Right renal pelvis (tissue), 4 donors: ENCODE measurements around the gene CFAP157. TPM values are rescaled to one million over a fixed set of nuclear protein-coding genes. Genes with fewer than 3 reads are reported as not detected.
"Not testable (repeated sequence)": the region's sequence is repeated elsewhere in the genome, so short reads cannot be mapped to it uniquely, and the experiment has no call there.

Experiments used
- DNase-seq, 4 donors: peaks; one replicate each; pipeline ENCODE4 v3.0.0-alpha.2; 2013; ENCODE audit warnings: low read depth in 4 of 4, low spot score in 3 of 4, missing footprints in 1 of 4
- polyA plus RNA-seq, 4 donors: library from polyadenylated mRNA; unstranded; fragments of 120-200 nt; gene quantifications; one replicate each; pipeline ENCODE4 v1.2.1, GENCODE V29; 2013; ENCODE audit not compliant: insufficient read length in 4 of 4

Gene CFAP157
- polyA plus RNA-seq, 4 donors = 3.8 to 5.7 (median 4.8) TPM

DNA sequence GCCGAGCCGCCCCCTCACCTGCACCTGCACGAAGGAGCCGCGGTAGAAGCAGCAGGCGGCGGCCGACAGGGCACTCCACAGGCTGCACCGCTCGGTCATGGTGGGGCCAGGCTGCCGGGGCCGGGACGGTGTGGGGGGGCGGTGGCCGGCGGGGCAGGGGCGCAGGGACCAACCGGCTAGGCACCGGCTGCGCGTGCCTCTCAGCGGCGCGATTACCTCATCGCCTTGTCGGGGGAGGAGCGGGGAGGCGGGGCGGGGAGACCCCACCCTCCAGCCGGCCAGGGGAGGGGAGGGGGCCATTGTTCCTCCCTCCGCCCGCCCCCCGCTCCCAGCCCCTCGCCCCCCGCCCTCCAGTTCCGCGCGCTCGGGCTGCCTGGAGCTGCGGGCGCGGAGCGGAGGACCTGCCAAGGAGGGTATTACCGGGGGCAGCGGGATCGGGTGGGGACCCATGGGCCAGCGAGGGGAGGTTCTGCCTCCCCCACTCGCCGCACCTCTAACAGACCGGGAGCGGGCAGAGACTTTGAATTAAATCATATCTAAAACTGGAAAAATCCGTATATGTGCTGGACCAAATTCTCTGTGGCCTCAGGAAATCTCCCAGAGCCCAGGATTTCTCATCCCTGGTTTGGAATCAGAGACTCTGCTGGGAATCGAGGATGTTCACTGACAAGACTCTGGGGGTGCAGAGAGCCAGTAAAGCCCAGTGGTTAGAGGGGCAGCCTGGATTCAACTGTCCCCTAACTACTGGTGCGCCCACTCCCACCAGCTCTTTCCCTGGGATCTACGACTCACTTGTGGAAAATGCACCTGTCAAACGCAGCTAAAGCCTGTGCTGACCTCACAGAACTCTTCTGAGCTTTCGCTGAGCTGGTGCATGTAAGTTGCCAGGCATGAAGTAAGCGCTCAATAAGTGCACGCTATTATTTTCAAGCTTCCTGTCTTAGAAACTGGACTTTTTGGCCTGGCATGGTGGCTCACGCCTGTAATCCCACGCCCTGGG is 48.6 kb downstream of the CFAP157 start:
- no peak for DNase-seq

DNA sequence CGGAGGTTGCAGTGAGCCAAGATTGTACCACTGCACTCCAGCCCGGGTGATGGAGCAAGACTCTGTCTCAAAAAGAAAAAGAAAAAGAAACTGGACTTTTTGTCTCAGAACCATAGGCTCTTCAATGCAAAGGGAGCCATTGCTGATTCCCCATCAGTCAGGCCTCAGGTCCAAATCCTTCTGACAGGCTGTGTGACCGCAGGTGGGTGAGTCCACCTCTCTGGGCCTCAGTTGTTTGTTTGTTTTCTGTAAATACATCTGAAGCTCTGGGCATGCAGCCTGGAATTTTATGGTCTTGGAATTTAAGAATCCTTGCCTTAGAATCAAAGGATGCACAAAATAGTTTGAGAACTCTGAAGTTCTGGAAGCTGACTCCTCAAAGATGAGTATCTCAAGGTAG is 49.4 kb downstream of the CFAP157 start:
- no peak for DNase-seq

DNA sequence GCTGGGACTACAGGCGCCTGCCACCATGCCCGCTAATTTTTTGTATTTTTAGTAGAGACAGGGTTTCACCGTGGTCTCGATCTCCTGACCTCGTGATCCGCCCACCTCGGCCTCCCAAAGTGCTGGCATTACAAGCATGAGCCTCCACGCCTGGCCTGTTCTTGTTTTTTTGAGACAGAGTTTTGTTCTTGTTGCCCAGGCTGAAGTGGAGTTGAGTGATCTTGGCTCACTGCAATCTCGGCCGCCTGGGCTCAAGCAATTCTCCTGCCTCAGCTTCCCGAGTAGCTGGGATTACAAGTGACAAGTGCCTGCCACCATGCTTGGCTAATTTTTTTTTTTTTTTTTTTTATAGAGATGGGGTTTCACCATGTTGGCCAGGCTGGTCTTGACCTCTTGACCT is 50.0 kb downstream of the CFAP157 start:
- not testable (repeated sequence) for DNase-seq

DNA sequence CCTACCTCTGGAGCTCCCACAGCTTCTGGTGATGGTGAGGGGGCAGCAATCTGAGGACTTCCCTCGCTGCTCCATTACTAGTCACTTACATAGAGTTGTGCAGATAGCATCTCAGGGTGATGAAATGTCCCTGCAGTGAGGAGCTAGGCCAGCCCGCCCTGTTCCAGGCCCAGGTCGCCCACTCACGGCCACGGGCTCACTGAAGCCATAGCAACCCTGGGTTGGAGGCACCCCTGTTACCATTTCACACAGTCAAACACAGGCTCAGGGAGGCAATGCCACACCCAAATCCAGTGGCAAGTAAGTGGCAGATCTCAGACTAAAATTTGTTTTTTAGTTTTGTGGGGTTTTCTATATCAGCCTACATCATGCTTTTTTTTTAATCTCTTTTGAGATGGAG is 52.1 kb downstream of the CFAP157 start:
- DNase-seq = no peak

DNA sequence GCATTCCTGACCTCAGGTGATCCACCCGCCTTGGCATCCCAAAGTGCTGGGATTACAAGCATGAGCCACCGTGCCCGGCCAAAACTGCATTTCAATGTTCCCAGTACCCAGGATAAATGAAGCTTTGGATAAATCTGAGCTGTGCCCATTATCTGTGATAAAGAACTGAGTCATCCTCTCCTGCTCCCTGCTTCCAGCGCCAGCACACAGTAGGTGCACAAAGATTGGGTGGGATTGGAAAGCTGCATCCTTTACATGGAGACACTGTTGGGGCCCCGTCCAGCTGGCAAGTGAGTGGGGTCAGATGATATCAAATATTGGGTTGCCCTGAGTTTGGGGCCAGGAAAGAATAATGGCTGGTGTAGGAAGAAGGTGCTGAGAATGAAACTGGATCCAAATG is 54.3 kb downstream of the CFAP157 start:
- DNase-seq = no peak

DNA sequence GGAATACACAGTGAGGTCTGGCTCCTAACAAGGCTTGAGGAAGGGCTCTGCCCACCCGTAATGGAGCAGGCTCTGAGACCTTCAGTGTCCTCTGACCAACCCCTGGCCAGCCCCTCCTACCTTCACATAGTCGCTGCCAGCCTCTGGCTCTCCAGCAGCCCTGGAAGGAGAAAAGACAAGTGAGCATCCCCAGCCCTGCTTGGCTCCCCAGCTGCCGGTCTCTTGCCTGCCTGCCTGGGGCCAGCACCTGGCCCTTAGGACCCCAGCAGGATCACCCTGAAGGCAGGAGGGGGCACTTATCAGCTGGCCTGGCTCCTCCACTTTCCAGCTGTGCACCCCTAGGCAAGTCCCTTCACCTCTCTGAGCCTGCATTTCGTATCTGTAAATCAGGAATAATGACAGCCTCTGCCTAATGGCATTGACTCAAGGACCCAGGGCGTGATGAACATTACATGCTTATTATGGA is 54.7 kb downstream of the CFAP157 start:
- DNase-seq = no peak

DNA sequence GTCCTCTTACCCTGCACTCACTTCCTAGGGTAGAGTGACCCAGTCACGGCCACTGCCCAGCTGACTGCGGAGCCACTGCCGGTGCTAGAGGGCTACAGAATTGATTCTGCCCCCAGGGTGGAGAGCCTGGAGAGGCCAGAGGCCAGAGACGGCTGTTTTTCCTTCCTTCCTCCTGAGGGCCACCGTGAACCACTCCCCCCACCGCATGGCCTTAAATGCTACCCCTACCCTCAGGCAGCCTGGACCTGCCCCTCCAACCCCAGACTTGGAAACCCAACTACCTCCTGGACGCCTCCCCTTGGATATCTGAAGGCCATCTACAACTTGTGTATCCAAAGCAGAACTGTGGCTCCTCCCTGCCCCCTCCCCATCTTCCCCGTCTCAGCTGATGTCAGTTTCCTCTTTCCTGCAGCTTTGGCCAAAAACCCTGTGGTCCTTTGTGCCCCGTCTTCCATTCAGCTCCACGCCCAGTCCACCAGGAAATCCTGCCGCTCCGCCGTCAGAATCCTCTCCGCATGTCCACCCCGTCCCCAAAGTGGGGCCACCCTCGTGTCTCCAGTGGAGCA is 55.4 kb downstream of the CFAP157 start:
- no peak for DNase-seq

DNA sequence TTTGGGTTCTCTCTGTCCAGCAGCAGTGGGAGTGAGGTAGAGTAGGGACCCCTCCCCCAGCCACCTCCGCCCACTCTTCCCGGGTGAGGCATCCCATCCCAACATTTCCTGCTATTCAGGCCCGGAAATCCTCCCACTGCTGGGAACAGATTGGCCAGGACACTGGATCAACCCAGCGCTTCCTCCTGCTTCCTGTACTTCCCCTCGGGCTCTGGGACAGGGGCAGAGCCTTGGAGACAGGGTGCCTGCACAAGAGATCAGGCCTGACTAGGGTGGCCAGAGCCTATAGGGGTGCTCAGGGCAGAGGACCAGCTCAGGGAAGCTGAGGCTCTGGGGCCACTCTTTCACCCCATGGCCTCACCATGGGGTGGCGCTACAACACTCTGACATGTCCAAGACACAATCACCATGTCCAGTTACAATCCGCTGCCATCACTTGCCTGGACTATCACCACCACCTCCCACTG is 57.2 kb downstream of the CFAP157 start:
- no peak for DNase-seq

DNA sequence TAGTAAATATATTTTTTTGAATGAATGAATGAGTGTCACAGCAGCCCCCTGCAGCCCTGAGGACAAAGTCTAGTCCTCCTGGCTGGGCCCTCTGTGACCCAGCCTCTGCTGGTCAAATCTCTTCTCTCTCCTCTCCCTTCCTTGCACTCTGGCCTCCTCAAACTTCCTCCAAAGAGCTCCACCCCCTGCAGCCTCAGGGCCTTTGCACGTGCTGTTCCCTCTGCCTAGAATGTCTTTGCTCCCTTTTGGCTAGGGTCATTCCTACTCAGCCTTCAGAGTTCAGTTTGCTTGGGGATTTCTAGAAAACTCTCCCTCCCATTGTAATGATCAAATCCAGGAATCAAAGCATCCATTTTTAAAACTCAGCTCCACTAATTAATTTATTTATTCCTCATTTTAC is 58.6 kb downstream of the CFAP157 start:
- DNase-seq = no peak

Other genes with a start within 250 kb of the CFAP157 start
- gene STXBP1, start 94.7 kb upstream of the CFAP157 start, polyA plus RNA-seq = 10 to 100 TPM; 27.2 to 33.1 (median 30.8) TPM
- gene PTRH1, start 8.7 kb downstream of the CFAP157 start, polyA plus RNA-seq = 10 to 100 TPM in 1 of 4 donors, 1 to 10 TPM in 3; 8.9 to 16.3 (median 9.5) TPM
- gene TTC16, start 9.1 kb downstream of the CFAP157 start, polyA plus RNA-seq = under 1 TPM; 0.12 to 0.24 (median 0.17) TPM
- gene TOR2A, start 28.3 kb downstream of the CFAP157 start, polyA plus RNA-seq = 10 to 100 TPM; 12.4 to 19.1 (median 16.6) TPM
- gene SH2D3C, start 71.7 kb downstream of the CFAP157 start, polyA plus RNA-seq = 10 to 100 TPM; 15.1 to 18.6 (median 16.1) TPM
- 10 to 100 TPM; 64.6 to 83.1 (median 70.5) TPM for gene CDK9, start 79.0 kb downstream of the CFAP157 start, polyA plus RNA-seq
- 10 to 100 TPM; 41.5 to 46.2 (median 42.6) TPM for gene FPGS, start 95.9 kb downstream of the CFAP157 start, polyA plus RNA-seq
- 10 to 100 TPM; 80.0 to 96.4 (median 94.8) TPM for gene ENG, start 147.7 kb downstream of the CFAP157 start, polyA plus RNA-seq
- gene AK1, start 170.7 kb downstream of the CFAP157 start, polyA plus RNA-seq = 10 to 100 TPM; 40.7 to 53.8 (median 45.1) TPM
- gene ST6GALNAC6, start 192.6 kb downstream of the CFAP157 start, polyA plus RNA-seq = 10 to 100 TPM; 44.5 to 49.1 (median 46.9) TPM
- 10 to 100 TPM; 11.3 to 15.6 (median 12.6) TPM for gene ST6GALNAC4, start 210.1 kb downstream of the CFAP157 start, polyA plus RNA-seq
- 1 to 10 TPM; 1.0 to 2.3 (median 2.1) TPM for gene PIP5KL1, start 223.8 kb downstream of the CFAP157 start, polyA plus RNA-seq
- 10 to 100 TPM; 36.0 to 38.2 (median 36.9) TPM for gene DPM2, start 230.9 kb downstream of the CFAP157 start, polyA plus RNA-seq